GM12873 (cell line): Measurements from ENCODE around the gene SHH.

Source experiments
- CTCF ChIP-seq: IDR thresholded peaks from 2 replicates; pipeline ENCODE4 v1.5.1; 2012; ENCODE audit warnings: low read depth, mild to moderate bottlenecking, moderate library complexity, low read length, control low read depth; ENCODE audit not compliant: insufficient read depth; ENCODE audit errors: missing control alignments

SHH gene

DNA sequence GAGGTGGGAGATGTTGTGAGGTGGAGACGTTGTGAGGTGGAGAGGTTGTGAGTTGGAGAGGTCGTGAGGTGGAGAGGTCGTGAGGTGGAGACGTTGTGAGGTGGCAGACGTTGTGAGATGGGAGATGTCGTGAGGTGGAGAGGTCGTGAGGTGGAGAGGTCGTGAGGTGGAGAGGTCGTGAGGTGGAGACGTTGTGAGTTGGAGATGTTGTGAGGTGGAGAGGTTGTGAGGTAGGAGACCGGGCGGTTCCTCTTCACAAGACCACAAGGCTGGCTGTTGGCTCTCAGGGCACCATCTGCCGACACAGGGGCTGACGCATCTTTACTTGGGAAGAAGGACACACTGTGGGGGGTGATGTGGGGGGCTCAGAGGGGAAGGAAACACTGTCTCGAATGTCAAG, 34.7 kb upstream of the SHH start:
- TF ChIP-seq CTCF = no peak

DNA sequence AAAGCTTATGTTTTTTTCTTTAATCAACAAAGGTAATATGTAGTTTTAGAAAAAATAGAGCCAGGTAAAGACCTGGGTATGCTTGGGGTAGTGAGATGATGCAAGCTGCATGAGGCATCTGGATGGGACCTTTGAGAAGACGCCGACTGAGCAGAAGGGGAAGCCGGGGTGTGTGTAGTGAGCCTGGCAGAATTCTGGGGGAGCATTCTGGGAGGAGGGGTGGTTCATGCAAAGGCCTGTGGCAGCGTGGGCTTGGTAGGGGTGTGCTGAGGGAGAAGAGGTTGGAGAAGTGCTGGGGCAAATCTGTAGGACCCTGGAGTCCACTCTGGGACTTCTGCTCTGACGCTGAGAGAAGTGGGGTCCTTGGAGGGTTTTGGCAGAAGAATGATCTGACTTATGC, 33.9 kb upstream of the SHH start:
- TF ChIP-seq CTCF = no peak

- TF ChIP-seq CTCF = no peak
These were observed 33.0 kb upstream of the SHH start for GRCh38 chr7:155845226-155845625.

- TF ChIP-seq CTCF = no peak
These were observed 32.3 kb upstream of the SHH start for GRCh38 chr7:155844526-155844925.

DNA sequence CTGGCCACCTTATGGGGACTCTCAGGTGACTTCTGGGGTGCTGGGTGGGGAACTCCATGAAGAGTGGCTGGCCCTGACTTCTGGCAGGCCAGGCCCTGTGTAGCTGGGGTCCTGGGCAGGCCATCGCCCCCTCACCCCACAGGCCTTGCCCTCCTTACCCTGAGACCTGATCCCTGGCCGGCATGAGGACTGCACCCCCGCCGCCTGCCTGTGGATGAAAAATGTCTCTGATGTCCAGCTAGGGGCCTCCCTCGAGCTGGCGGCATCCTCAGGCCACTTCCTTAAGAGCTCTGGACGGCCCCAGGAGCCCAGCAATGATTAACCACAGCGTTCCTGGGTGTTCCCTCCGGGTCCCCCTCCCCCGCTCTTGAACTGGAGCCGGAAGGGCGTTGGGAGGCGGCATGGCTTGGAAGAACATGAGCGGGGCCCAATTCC, 31.8 kb upstream of the SHH start:
- no peak for TF ChIP-seq CTCF

DNA sequence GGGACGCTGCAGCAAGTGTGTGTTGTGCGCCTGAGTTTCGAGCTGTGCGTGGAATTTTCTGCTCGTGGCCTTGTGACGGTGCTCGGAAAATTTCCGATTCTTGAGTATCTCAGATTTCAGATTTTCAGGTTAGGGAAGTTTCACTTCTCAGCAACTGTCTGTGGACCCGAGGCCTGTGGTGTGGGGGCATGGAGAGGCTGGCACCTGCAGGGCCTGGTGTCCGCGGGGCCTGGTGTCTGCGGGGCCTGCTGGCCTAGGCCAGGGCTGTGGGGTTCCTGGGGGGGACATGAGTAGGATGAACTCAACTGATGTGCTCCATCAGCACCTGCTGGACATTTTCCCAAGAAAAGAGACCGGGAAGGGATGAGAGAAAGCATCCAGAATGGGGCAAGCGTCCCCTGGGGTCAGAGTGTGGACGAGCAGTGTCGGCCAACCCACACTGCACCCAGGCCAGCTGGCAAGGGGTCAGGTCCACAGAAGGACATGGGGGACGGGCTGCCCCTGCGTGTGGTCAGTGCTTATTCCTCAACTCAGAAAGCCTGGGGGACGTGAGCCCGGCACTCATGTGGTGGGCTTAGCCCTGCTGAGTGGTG, 31.3 kb upstream of the SHH start:
- no peak for TF ChIP-seq CTCF

GRCh38 chr7:155842496-155843265, 30.4 kb upstream of the SHH start:
- TF ChIP-seq CTCF = no peak
